Vagina (tissue), 2 donors: ENCODE data around the gene RCC2.

ENCODE experiments used
- POLR2A ChIP-seq, 2 donors: fragments of 450-650 bp; IDR thresholded peaks; one replicate each; pipeline ENCODE4 v1.6.1; 2017; ENCODE audit warnings: antibody characterized with exemption in 2 of 2, mild to moderate bottlenecking in 2 of 2, moderate library complexity in 2 of 2
- TF ChIP-seq, protein P1 (sequence below), 3 experiments: fragments of 450-650 bp in 2 of 3; fragments of 200-600 bp in 1 of 3; sonication (generic) in 1 of 3; IDR thresholded peaks; one replicate each; pipeline ENCODE4 v1.5.1; 2017 to 2019; ENCODE audit warnings: antibody characterized with exemption in 3 of 3, mild to moderate bottlenecking in 2 of 3, moderate library complexity in 2 of 3

DNA sequence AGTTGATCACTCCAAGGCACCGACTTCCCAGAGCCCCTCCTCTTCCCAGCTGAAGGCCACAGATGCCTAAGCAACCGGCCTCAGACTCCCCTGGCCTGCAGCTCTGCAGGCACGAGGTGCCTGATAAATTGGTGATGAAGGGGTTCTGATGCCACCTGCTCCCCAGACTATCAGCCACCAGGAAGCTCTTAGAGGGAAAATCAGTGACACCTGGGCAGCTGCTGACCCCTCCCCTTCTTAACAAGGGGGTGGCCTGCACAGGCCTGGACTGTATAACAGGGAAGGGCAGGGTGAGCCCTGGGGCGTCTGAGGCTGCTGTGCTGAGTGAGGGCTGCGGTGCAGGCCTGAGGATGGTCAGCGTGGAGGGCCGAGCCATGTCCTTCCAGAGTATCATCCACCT is 67.6 kb downstream of the RCC2 start, which contains the start of gene PADI6:
- no peak for TF ChIP-seq POLR2A (IDR thresholded peaks at IDR 0.05)
- TF ChIP-seq, protein P1, sequence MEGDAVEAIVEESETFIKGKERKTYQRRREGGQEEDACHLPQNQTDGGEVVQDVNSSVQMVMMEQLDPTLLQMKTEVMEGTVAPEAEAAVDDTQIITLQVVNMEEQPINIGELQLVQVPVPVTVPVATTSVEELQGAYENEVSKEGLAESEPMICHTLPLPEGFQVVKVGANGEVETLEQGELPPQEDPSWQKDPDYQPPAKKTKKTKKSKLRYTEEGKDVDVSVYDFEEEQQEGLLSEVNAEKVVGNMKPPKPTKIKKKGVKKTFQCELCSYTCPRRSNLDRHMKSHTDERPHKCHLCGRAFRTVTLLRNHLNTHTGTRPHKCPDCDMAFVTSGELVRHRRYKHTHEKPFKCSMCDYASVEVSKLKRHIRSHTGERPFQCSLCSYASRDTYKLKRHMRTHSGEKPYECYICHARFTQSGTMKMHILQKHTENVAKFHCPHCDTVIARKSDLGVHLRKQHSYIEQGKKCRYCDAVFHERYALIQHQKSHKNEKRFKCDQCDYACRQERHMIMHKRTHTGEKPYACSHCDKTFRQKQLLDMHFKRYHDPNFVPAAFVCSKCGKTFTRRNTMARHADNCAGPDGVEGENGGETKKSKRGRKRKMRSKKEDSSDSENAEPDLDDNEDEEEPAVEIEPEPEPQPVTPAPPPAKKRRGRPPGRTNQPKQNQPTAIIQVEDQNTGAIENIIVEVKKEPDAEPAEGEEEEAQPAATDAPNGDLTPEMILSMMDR (IDR thresholded peaks at IDR 0.05) = no peak
